H1 (cell line): ENCODE results near the gene ERMARD. TPM values are rescaled to one million over a fixed set of nuclear protein-coding genes. Genes with fewer than 3 reads are reported as not detected.

ENCODE experiments used
- CTCF ChIA-PET: fragments of 300-600 bp; sonication (Branson Sonifier 250); formaldehyde crosslinking; loops from one replicate; lab custom pipeline; 2021; ENCODE audit not compliant: partially characterized antibody; lab: Charles Lee
- POLR2A ChIA-PET: fragments of 300-600 bp; sonication (Branson Sonifier 250); formaldehyde crosslinking; loops from one replicate; lab custom pipeline; 2021; ENCODE audit warnings: inconsistent platforms; ENCODE audit not compliant: partially characterized antibody; lab: Charles Lee
- DNase-seq, 2 experiments: peaks; one replicate each; pipeline versions ENCODE4 v3.0.0 to v3.0.0-alpha.2; 2010 to 2022; ENCODE audit warnings: low spot score in 2 of 2, low read depth in 1 of 2, mixed read lengths in 1 of 2
- FAIRE-seq: peaks from 2 replicates; lab custom pipeline; 2011; peaks lifted over from hg19 to GRCh38; lab: Jason Lieb, UNC
- H2AFZ ChIP-seq: 2 replicates; pipeline ENCODE4 v1.8.1; 2012; ENCODE audit warnings: low read length, inconsistent platforms
- H2AK5ac ChIP-seq: 2 replicates; pipeline ENCODE4 v1.6.1; 2013; ENCODE audit warnings: low read depth, low read length
- H2BK120ac ChIP-seq: replicated peaks from 2 replicates; pipeline ENCODE3; 2013; ENCODE audit warnings: low read depth, low read length, inconsistent platforms
- H2BK12ac ChIP-seq: 2 replicates; pipeline ENCODE4 v1.6.1; 2013; ENCODE audit warnings: low read depth, low read length
- H2BK15ac ChIP-seq: 2 replicates; pipeline ENCODE4 v1.6.1; 2013; ENCODE audit warnings: low read length
- H2BK20ac ChIP-seq: 2 replicates; pipeline ENCODE4 v1.6.1; 2013; ENCODE audit warnings: low read length
- H2BK5ac ChIP-seq: 2 replicates; pipeline ENCODE4 v1.6.1; 2013; ENCODE audit warnings: low read depth, low read length
- H3K14ac ChIP-seq: 2 replicates; pipeline ENCODE4 v1.6.1; 2013; ENCODE audit warnings: inconsistent platforms; ENCODE audit not compliant: insufficient read length
- H3K18ac ChIP-seq: 2 replicates; pipeline ENCODE4 v1.6.1; 2013; ENCODE audit warnings: low read length; ENCODE audit errors: extremely low read depth
- H3K23ac ChIP-seq: 2 replicates; pipeline ENCODE4 v1.6.1; 2013; ENCODE audit warnings: inconsistent platforms; ENCODE audit not compliant: insufficient read length
- H3K23me2 ChIP-seq: 2 replicates; pipeline ENCODE4 v1.6.1; 2013; ENCODE audit warnings: low read depth, low read length
- H3K27ac ChIP-seq: 2 replicates; pipeline ENCODE4 v1.6.1; 2011; ENCODE audit warnings: low read depth, low read length, inconsistent platforms
- H3K27me3 ChIP-seq, 4 experiments: replicated peaks in 1 of 4; 1 replicate in 1 of 4; 2 replicates in 3 of 4; pipeline versions ENCODE4 v1.6.1 to v1.8.1; 2011 to 2013; ENCODE audit warnings: low read length in 3 of 4, mild to moderate bottlenecking in 3 of 4, inconsistent platforms in 2 of 4, mixed read lengths in 2 of 4, moderate library complexity in 1 of 4; ENCODE audit not compliant: control insufficient read depth in 3 of 4, insufficient read depth in 3 of 4; ENCODE audit errors: extremely low read depth in 1 of 4
- H3K36me3 ChIP-seq, 4 experiments: 2 replicates each; pipeline versions ENCODE4 v1.6.1 to v1.8.1; 2011 to 2013; ENCODE audit warnings: mild to moderate bottlenecking in 4 of 4, low read length in 3 of 4, moderate library complexity in 2 of 4, control low read depth in 1 of 4, inconsistent platforms in 1 of 4; ENCODE audit not compliant: insufficient read depth in 4 of 4, control insufficient read depth in 2 of 4
- H3K4ac ChIP-seq: replicated peaks from 2 replicates; pipeline ENCODE3; 2013; ENCODE audit warnings: low read length, low read depth, mixed read lengths, inconsistent platforms; ENCODE audit not compliant: insufficient read length
- H3K4me1 ChIP-seq, 4 experiments: replicated peaks in 1 of 4; 1 replicate in 1 of 4; 2 replicates in 3 of 4; pipeline versions ENCODE4 v1.6.1 to v1.8.1; 2011 to 2013; ENCODE audit warnings: low read length in 3 of 4, inconsistent platforms in 2 of 4, mixed read lengths in 1 of 4; ENCODE audit not compliant: insufficient read depth in 4 of 4, control insufficient read depth in 3 of 4
- H3K4me2 ChIP-seq, 2 experiments: 2 replicates each; pipeline versions ENCODE4 v1.6.1 to v1.8.1; 2011 to 2013; ENCODE audit warnings: low read depth in 2 of 2, low read length in 2 of 2, control low read depth in 1 of 2, inconsistent platforms in 1 of 2, mild to moderate bottlenecking in 1 of 2; ENCODE audit not compliant: insufficient read depth in 1 of 2
- H3K4me3 ChIP-seq, 4 experiments: fragments of 200-600, 300-600 bp in 1 of 4; sonication (generic), shearing (Covaris generic), sonication (Bioruptor Twin) in 1 of 4; 2 replicates each; pipeline versions ENCODE4 v1.5.1 to v1.8.1; 2011 to 2016; ENCODE audit warnings: low read length in 4 of 4, low read depth in 3 of 4, control low read depth in 2 of 4, inconsistent platforms in 2 of 4, mild to moderate bottlenecking in 2 of 4, mixed read lengths in 1 of 4, moderate library complexity in 1 of 4; ENCODE audit not compliant: insufficient read depth in 2 of 4; ENCODE audit errors: extremely low read depth in 1 of 4
- H3K56ac ChIP-seq: replicated peaks from 2 replicates; pipeline ENCODE3; 2013; ENCODE audit warnings: low read depth, mild to moderate bottlenecking, mixed read lengths, low read length, inconsistent platforms; ENCODE audit not compliant: insufficient read length
- H3K79me1 ChIP-seq: 2 replicates; pipeline ENCODE4 v1.6.1; 2013; ENCODE audit warnings: low read depth, low read length, control low read depth
- H3K79me2 ChIP-seq, 2 experiments: 2 replicates each; pipeline versions ENCODE4 v1.6.1 to v1.8.1; 2012 to 2013; ENCODE audit warnings: low read length in 2 of 2, mild to moderate bottlenecking in 2 of 2, inconsistent platforms in 1 of 2; ENCODE audit not compliant: insufficient read depth in 2 of 2, control insufficient read depth in 1 of 2
- H3K9ac ChIP-seq, 4 experiments: replicated peaks in 1 of 4; 1 replicate in 1 of 4; 2 replicates in 3 of 4; pipeline versions ENCODE4 v1.6.1 to v1.8.1; 2011 to 2013; ENCODE audit warnings: low read depth in 3 of 4, low read length in 3 of 4, control low read depth in 2 of 4, mild to moderate bottlenecking in 2 of 4, moderate library complexity in 2 of 4, inconsistent platforms in 1 of 4; ENCODE audit errors: extremely low read depth in 1 of 4
- H3K9me3 ChIP-seq, 2 experiments: 2 replicates each; pipeline versions ENCODE4 v1.6.1 to v1.8.1; 2012 to 2013; ENCODE audit warnings: mild to moderate bottlenecking in 2 of 2, moderate library complexity in 2 of 2, control low read depth in 1 of 2, inconsistent platforms in 1 of 2, low read depth in 1 of 2, low read length in 1 of 2, mixed read lengths in 1 of 2; ENCODE audit not compliant: insufficient read depth in 2 of 2
- H4K20me1 ChIP-seq, 2 experiments: replicated peaks in 1 of 2; 2 replicates each; pipeline versions ENCODE3 to v1.8.1; 2011 to 2013; ENCODE audit warnings: inconsistent platforms in 2 of 2, low read length in 2 of 2, mild to moderate bottlenecking in 1 of 2; ENCODE audit not compliant: insufficient read depth in 2 of 2, control insufficient read depth in 1 of 2
- H4K5ac ChIP-seq: 2 replicates; pipeline ENCODE4 v1.6.1; 2013; ENCODE audit warnings: low read length, low read depth, mixed read lengths, inconsistent platforms; ENCODE audit not compliant: insufficient read length
- H4K8ac ChIP-seq: 2 replicates; pipeline ENCODE4 v1.8.0; 2013; ENCODE audit warnings: mild to moderate bottlenecking, moderate library complexity, low read length, inconsistent platforms; ENCODE audit not compliant: insufficient read depth; ENCODE audit errors: extremely low read depth
- H4K91ac ChIP-seq: replicated peaks from 2 replicates; pipeline ENCODE3; 2013; ENCODE audit warnings: low read length, mixed read lengths, inconsistent platforms; ENCODE audit not compliant: insufficient read length
- ATF2 ChIP-seq: IDR thresholded peaks from 2 replicates; pipeline ENCODE4 v1.6.1; 2012; ENCODE audit warnings: low read length, inconsistent platforms
- CBX5 ChIP-seq: fragments of 300-800, 300-1000 bp; sonication (generic); IDR thresholded peaks from 2 replicates; pipeline ENCODE4 v1.7.1; 2016; ENCODE audit warnings: antibody characterized with exemption, low read length, low read depth
- CHD2 ChIP-seq: IDR thresholded peaks from 2 replicates; pipeline ENCODE4 v1.6.1; 2012; ENCODE audit warnings: low read length, improper control_type of control experiment
- CREB1 ChIP-seq: IDR thresholded peaks from 2 replicates; pipeline ENCODE4 v1.6.1; 2012; ENCODE audit warnings: inconsistent platforms
- EGR1 ChIP-seq: IDR thresholded peaks from 2 replicates; pipeline ENCODE4 v1.6.1; 2011; ENCODE audit warnings: low read depth, low read length, borderline replicate concordance
- EP300 ChIP-seq, 2 experiments: IDR thresholded peaks; 1 replicate in 1 of 2; 2 replicates in 1 of 2; pipeline ENCODE4 v1.6.1; 2011 to 2012; ENCODE audit warnings: low read depth in 2 of 2, low read length in 2 of 2, mild to moderate bottlenecking in 2 of 2, borderline replicate concordance in 1 of 2, inconsistent platforms in 1 of 2, moderate library complexity in 1 of 2
- EZH2 ChIP-seq: fragments of 200-600 bp; sonication (generic); IDR thresholded peaks from 2 replicates; pipeline ENCODE4 v1.7.1; 2012; ENCODE audit warnings: low read depth, mild to moderate bottlenecking, moderate library complexity, low read length, inconsistent platforms; ENCODE audit not compliant: severe bottlenecking
- KDM1A ChIP-seq: fragments of 200-600, 300-600 bp; sonication (generic); IDR thresholded peaks from 2 replicates; pipeline ENCODE4 v1.7.1; 2016; ENCODE audit warnings: mild to moderate bottlenecking, low read length, borderline replicate concordance
- POU5F1 ChIP-seq: IDR thresholded peaks from 2 replicates; pipeline ENCODE4 v1.6.1; 2011; ENCODE audit warnings: low read depth, mild to moderate bottlenecking, low read length, moderate library complexity
- RFX5 ChIP-seq: IDR thresholded peaks from 2 replicates; pipeline ENCODE4 v1.6.1; 2011; ENCODE audit warnings: low read depth, low read length, improper control_type of control experiment, borderline replicate concordance
- SIX5 ChIP-seq: IDR thresholded peaks from 2 replicates; pipeline ENCODE4 v1.6.1; 2011; ENCODE audit warnings: mild to moderate bottlenecking, low read depth, low read length
- SRF ChIP-seq: IDR thresholded peaks from 2 replicates; pipeline ENCODE4 v1.6.1; 2011; ENCODE audit warnings: mild to moderate bottlenecking, low read depth, low read length, moderate library complexity
- TAF1 ChIP-seq: IDR thresholded peaks from 2 replicates; pipeline ENCODE4 v1.6.1; 2011; ENCODE audit warnings: mild to moderate bottlenecking, low read depth, low read length
- WGBS, 2 experiments: shearing (Covaris generic) in 1 of 2; methylation state at CpG; one replicate each; pipeline versions ENCODE4 v1.1.6 to v1.1.7; 2013 to 2015; ENCODE audit warnings: low lambda C conversion rate in 2 of 2, mixed read lengths in 2 of 2, inconsistent platforms in 1 of 2, low coverage in 1 of 2, missing lambda C conversion rate in 1 of 2; ENCODE audit not compliant: insufficient replicate concordance in 2 of 2, insufficient coverage in 1 of 2, insufficient read length in 1 of 2; ENCODE audit errors: extremely low coverage in 1 of 2, missing lambda C conversion rate in 1 of 2; 5-methylcytosine and 5-hydroxymethylcytosine counted together
- polyA plus RNA-seq, 7 experiments: library from polyadenylated mRNA; depleted of rRNA in 3 of 7; stranded (reverse) in 5 of 7; unstranded in 2 of 7; fragments of >200 nt in 5 of 7; fragments of 200-250 nt in 2 of 7; gene quantifications; 1 replicate in 5 of 7; 2 replicates in 1 of 7; 4 replicates in 1 of 7; pipeline versions ENCODE4 v1.2.1 to v1.2.3, GENCODE V29; 2011 to 2013; ENCODE audit warnings: missing spikeins in 2 of 7, mixed read lengths in 2 of 7
- total RNA-seq: library from RNA; stranded (reverse); fragmentation: NEBNext Ultra II Directional; extraction: Animal tissue kit (Norgen Biotek cat#: 25700); gene quantifications from 2 replicates; pipeline ENCODE4 v1.2.1, GENCODE V29; 2021

ERMARD gene
- total and polyA plus RNA-seq, 2 of the 8 experiments (the other 6 are each of a cell fraction or from before 2014, with no cell fraction given) = 12.2 to 25.6 TPM

- Histone ChIP-seq H3K56ac (no peak overlapping the region), H3K23me2 (peaks cover 15% of the 10 kb centered on the region), H4K5ac (no peak overlapping the region), H3K14ac (no peak overlapping the region), H3K9me3 (no peaks in the 10 kb centered on the region), H3K18ac (no peak overlapping the region), H2BK15ac (no peak overlapping the region), H3K23ac (no peak overlapping the region), H2BK120ac (no peak overlapping the region), H3K4me3 (peak overlapping the region in 2 of 4 experiments; percentile 68 to 87; a peak in 3 of 8 replicates), H3K9ac (no peak overlapping the region), H4K8ac (no peak overlapping the region), H2BK20ac (no peak overlapping the region), H3K27ac (no peak overlapping the region), H3K27me3 (peaks cover 0 to 2% (median under 1%) of the 10 kb centered on the region in 4 experiments; a peak in 1 of 7 replicates), H3K4me1 (peaks cover 0 to 9% (median 4%) of the 10 kb centered on the region in 4 experiments; a peak in 5 of 7 replicates), H2BK12ac (no peak overlapping the region), H4K20me1 (peaks cover 1 to 10% of the 10 kb centered on the region in 2 experiments), H2AK5ac (no peak overlapping the region), H4K91ac (no peak overlapping the region), H3K79me1 (peaks cover 3% of the 10 kb centered on the region; the same call in 1 of the 2 replicates), H2BK5ac (no peak overlapping the region), H3K36me3 (no peaks in the 10 kb centered on the region), H3K79me2 (peaks cover 0 to 23% of the 10 kb centered on the region in 2 experiments; a peak in 2 of 4 replicates), H2AFZ (no peak overlapping the region), H3K4me2 (peak overlapping the region; percentile 80 to 97; a peak in 3 of 4 replicates), H3K4ac (no peak overlapping the region)
- DNase-seq (no peak), FAIRE-seq (no peak)
- 93% methylated on average over 1 of the region's 1 CpG; no CpG with 5 or more reads in 1 of the 2 experiments for WGBS, 2 experiments
- ChIA-PET CTCF (no interaction called here), POLR2A (interaction anchor here (1.3 to 5.9 kb wide), 4 partner anchors 9 to 25 kb away, joined by 4 to 58 read pairs (median 13); partner anchors contain the start of genes C6orf120, DYNLT2, ERMARD and WDR27)
- no peak for TF ChIP-seq RFX5
- TF ChIP-seq CREB1 = no peak
- no peak for TF ChIP-seq EP300 (IDR thresholded peaks at IDR 0.05; ENCODE audit: borderline replicate concordance in 1 of 2, low read depth in 2 of 2, low read length in 2 of 2)
- TF ChIP-seq POU5F1 = no peak
- no peak for TF ChIP-seq SIX5
- TF ChIP-seq EZH2 = no peak
- TF ChIP-seq CBX5 = no peak
- TF ChIP-seq TAF1 = no peak
- no peak for TF ChIP-seq ATF2
- TF ChIP-seq SRF = no peak
- no peak for TF ChIP-seq CHD2
- no peak for TF ChIP-seq KDM1A
- no peak for TF ChIP-seq EGR1
Measured at GRCh38 chr6:169726049-169726400, 25.4 kb upstream of the ERMARD start.
